Fibroblast of skin of left biceps (primary cell): ENCODE measurements around the gene POFUT2.

Experiments used
- DNase-seq, 2 experiments: peaks; one replicate each; pipeline ENCODE4 v3.0.0-alpha.2; 2013; ENCODE audit warnings: low read depth in 2 of 2

The POFUT2 gene

GRCh38 chr21:45223236-45224185 is 64.2 kb downstream of the POFUT2 start:
- no peak for DNase-seq

- no peak for DNase-seq
Measured at GRCh38 chr21:45222001-45222400, 65.7 kb downstream of the POFUT2 start.

GRCh38 chr21:45220714-45221490 is 66.8 kb downstream of the POFUT2 start:
- DNase-seq: no peak

- DNase-seq: peak; percentile 8 to 18
Measured at GRCh38 chr21:45220071-45220481, 67.6 kb downstream of the POFUT2 start.

- no peak for DNase-seq
Measured at GRCh38 chr21:45219517-45219916, 68.2 kb downstream of the POFUT2 start.

GRCh38 chr21:45217010-45217409 is 70.7 kb downstream of the POFUT2 start:
- no peak for DNase-seq

- DNase-seq: no peak
Measured at GRCh38 chr21:45215213-45215612, 72.5 kb downstream of the POFUT2 start.
